ENCODE measurements around the gene ARHGAP44.

ARHGAP44 gene

DNA sequence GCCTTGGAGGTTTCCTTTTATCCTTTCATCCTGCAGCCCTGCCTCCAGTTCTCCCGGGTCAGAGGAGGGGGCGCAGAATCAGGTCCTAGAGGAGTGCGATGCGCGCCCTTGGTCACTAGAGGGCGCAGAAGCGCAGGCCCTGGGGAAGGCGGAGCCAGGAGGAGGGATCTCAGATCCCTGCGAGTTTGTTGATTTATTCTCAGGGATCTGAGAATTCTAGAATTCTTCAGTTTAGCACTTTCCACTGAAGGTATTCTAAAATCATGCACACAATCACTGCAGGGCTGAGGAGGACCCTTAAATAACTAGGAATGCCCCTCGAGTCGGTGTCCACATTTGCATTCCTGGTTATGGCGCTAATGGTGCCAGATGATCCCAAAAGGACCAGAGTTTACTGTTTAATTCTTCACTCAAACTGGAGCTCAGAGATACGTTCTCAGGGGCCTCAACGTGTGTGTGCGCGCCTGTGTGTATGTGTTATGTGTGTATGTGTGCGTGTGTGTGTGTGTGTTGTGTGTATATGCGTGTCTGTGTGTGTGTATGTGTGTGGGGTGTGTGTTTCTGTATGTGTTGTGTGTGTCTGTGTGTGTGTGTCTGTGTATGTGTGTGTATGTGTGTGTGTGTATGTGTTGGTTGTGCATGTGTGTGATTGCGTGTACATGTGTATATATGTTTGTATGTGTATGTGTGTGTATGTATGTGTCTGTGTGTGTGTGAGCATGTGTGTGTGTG, 235.4 kb downstream of the ARHGAP44 start:
- DNase-seq (ENCODE audit: low spot score), result peak; percentile 58

DNA sequence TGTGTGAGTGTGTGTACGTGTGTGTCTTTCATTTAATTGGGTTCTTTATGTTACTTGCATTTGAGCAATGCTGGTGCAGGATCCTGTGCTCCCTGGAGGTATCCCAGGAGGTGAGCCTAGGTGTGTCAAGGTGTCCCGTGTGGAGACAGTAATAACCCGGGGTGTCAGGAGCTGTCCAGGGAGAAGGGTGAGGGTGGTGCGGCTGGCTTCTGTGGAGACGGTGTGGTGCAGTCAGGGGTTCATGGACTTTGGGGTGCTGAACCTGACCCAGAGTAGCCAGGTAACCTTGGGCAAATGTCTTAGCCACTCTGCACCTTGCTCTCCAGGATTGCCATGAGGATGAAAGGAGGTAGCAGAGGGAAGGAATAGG, 235.9 kb downstream of the ARHGAP44 start:
- DNase-seq (ENCODE audit: low spot score), result no peak

GRCh38 chr17:13025687-13026086, 236.4 kb downstream of the ARHGAP44 start:
- no peak for DNase-seq (ENCODE audit: low spot score)

DNA sequence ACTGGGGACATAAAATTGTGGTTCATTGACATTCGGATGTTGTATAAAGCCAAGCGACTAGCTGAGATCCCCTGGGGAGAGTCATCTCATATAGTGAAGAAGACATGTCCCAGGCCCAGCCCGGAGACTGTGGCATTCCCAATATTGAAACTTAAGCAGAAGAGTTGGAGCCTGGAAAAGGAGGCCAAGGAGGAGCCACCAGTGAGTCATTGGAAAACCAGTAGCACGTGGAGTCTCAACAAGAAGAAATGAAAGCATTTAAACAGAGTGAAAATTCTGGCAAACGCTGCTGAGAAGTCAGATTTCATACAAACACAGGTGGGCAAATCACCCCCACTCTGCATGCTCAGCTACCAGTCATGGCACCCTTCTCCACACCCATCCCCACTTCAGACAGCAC, 237.9 kb downstream of the ARHGAP44 start:
- DNase-seq (ENCODE audit: low spot score), result no peak

- no peak for DNase-seq (ENCODE audit: low spot score)
These were observed 240.0 kb downstream of the ARHGAP44 start for GRCh38 chr17:13029340-13029739.

DNA sequence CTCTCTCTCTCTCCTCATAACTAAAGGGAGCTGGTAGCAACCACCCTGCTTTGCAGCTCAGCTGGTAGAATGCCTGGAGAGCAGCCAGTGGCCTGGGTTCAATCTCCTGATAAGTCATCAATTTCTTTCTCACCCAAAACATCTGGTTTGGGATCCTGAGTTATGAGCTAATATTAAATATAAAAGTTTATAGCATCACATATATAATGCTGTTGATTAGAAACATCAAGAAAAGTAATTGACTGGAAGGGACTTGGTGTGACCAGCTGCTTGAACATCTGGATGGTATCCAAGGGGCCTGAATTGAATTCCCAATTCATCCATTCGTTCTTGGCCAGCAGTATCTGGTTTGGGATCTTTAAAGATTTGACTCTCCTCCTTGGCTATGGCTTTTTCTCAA, 240.8 kb downstream of the ARHGAP44 start:
- no peak for DNase-seq (ENCODE audit: low spot score)

GRCh38 chr17:13030459-13031300, 241.4 kb downstream of the ARHGAP44 start:
- peak; percentile 66 for DNase-seq (ENCODE audit: low spot score)

DNA sequence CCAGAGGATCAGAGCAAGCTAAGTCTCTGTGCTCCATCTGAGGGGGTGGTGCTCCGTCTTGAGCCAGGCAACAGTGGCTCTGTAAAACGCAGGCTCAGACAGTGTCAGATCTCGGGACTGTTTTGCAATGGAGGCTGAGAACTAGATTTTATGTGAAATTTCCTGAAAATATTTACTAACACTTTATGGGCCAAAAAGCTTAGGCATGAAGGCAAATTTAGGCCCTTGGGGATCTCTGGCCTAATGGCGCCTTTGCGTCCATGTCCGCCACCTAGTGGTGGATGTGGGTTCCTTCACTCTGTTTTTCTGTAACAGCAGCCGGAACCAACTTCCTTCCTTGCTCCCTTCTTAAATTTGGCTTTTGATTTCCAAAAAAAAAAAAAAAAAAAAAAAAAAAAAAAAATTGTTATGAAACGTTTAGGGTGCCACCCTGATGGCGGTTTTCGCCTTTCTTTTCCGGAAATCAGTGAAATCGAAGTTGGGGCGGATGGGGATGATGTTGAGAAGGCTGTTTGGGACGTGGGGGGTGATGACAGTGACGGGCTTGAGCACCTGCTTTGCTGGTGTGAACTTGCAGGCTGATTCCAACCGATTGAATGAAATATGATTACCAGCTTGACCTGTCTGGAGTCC, 242.5 kb downstream of the ARHGAP44 start:
- peak; percentile 59 for DNase-seq (ENCODE audit: low spot score)

- no peak for DNase-seq (ENCODE audit: low spot score)
These were observed 246.1 kb downstream of the ARHGAP44 start for GRCh38 chr17:13035420-13035819.

DNA sequence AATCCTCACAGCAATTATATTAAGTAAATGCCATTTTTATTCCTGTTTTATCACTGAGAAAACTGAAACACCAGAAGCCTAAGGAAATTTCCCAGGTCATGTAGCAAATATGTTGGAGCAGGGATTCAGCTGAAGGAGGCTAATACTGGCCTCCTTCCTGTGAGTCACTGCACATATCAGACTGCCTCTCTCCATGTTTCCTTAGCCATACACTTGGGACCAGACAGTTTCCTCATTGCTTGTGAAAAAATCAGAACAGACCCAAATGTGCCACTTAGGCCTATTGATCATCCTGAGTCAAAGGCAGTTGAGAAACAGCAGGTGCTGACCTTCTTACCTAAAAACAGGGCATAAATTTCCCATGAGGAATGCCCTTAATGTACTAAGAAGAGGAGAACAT, 247.5 kb downstream of the ARHGAP44 start:
- DNase-seq (ENCODE audit: low spot score), result no peak

- DNase-seq (ENCODE audit: low spot score), result no peak
These were observed 249.8 kb downstream of the ARHGAP44 start for GRCh38 chr17:13038931-13039665.
